Ecto neural progenitor cell (in vitro differentiated cells): ENCODE measurements around the gene ALOXE3.
"Not testable (repeated sequence)": the region's sequence is repeated elsewhere in the genome, so short reads cannot be mapped to it uniquely, and the experiment has no call there.

ENCODE experiments used
- DNase-seq: peaks from one replicate; pipeline ENCODE4 v3.0.0-alpha.2; 2018; ENCODE audit warnings: low spot score

ALOXE3 gene

DNA sequence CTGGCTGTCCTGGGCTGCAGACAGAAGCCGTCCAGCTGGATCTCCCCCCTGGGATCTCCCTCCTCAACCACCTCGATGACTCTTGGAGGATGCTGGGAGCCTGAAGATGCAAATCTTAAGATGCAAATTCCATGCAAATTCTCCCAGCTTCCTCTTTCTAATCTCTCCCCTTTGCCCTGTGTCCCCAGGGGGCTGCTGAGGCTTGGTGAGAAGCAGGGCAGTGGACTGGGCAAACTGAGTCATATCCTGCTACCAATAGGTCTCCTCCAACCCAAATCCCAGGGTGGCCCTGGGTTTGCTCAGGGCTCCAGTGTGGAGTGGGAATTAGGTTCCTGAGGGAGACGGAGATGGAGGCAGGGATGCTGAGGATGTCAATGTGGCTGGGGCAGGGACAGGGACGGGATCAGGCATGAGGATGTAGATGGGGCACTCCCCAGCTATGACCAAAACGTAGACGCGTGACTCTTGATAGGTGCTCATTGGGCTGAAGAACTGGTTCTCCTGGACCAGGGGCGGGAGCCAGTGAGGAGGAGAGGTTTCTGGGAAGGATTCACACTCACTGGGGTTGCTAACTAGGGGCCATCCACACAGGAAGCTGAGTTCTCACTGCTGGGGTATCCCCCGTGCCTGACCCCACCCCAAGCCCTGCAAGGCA is 27.2 kb downstream of the ALOXE3 start:
- no peak for DNase-seq

DNA sequence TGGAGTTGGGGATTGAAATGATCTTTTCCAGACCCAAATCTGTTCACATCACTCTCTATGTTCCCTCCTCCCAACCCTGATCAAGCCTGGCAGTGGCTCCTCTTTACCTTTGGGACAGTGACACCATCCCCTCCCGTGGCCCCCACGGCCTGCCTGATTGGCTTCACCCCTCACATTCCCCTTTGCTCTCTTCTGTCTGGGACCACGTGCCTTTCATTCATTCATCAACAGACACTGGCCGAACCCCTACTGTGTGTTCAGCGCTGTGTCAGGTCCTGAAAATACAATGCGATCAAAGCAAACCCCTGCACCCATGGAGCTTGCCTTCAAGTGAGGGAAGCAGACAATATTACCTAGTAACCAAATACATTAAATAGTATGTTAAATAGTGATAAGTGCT is 28.6 kb downstream of the ALOXE3 start:
- DNase-seq, result peak; percentile 50

DNA sequence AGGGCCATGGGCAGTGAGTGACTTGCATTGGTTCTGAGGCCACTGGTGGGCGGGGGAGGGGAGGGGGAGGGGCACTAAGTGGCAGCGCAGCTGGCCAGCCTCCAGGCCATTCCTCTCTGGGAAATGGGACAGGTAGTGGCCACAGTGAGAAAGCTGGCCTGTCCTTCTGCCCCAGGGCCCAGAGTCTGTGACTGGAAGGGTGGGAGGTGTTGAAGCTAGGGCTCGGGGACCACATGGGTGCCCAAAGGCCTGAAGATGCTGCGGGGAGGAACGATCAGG is 30.4 kb downstream of the ALOXE3 start:
- DNase-seq, result no peak

DNA sequence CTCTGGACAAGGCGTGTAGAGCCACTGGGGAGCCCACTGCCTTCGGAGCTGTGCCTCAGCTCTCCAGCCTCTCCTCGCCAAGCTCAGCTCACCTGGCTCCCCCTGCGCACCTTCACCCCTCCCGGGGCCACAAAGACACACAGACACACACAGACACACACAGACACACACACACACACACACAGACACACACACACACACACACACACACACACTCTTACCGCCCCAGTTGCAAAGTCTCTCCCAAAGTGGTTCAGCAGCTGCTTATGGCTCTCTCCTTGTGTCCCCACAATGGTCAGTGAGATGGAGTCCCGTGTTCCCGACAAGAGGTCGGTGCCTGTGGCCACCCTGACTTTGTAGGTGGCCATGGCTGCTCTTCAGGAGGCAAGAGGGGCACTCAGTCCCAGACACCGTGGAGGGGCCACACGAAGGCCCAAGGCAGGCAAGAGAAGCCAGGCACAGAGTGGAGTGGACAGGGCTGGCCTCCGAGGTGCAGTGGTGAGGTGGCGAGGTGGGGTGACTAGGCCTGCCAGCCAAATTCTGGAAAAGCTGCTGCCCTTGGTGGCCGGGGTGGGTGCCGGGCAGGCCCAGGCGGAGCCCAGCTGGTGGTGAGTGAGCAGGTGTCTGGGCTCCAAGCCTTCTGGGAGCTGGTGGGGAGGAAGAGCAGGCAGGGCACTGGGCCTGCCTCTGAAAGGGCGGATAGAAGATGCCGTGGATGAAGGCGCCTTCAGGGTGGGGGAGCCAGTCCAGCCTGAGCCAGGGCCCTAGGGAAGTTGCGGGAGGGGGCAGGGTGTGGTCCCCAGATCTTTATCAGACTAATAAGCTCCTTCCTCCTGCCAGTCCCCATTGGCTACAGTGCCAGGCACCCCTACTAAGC is 31.0 kb downstream of the ALOXE3 start, which contains the start of gene ALOX12B:
Gene ALOX12B (minus strand): TSS at position 642 of the 877 bp plus-strand sequence. CDS start 274 bp downstream, at position 368.
- DNase-seq, result peak; percentile 45

DNA sequence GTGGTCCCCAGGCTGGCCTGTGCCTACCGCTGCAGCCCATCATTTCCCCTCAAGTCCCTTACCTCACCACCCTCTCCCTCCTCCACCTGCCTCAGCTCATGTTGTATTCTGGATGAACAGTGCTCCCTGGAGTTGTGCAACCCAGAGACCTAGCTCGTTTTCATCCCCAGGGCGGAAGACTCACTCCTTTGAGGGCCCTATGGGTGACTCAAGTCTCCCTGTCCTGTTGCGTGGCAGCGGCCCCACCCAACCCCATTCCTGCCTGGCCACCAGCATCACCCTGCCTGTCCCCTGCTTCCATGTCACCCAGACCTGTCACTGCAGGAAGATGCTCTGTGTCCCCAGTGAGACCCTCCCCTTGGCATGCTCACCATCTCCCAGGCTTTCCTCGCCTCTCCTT is 34.1 kb downstream of the ALOXE3 start:
- DNase-seq, result no peak

DNA sequence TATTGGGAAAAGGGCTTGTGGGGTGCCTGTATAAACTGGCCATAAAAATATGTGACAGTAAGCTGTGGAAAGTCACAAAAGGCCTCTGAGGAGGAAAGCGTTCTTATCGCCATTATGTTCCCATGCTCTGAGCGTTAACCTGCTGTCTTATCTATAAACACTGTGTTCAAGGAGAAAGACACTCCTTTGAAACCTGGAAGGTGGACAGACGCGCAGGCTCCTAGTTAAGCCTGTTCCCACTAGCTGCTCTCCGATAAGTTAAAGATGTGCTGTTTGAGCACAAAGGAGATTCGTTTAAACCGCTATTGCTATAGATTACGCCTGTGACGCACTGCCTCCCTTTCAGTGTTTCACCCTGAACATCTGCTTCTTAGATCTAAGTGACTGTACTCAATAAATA is 36.0 kb downstream of the ALOXE3 start:
- DNase-seq, result no peak

DNA sequence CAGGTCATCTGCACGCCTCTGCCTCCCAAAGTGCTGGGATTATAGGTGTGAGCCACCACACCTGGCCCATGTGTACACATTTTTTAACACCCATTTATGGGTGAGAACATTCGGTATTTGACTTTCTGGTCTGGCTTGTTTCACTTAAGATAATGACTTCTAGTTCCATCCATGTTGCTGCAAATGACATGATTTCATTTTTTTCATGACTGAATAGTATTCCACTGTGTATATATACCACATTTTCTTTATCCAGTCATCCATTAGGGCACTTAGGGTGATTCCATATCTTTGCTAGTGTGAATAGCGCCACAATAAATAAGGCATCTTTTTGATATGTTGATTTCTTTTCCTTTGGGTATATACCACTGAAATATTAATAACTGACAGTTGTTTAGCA is 36.4 kb downstream of the ALOXE3 start:
- DNase-seq, result no peak

DNA sequence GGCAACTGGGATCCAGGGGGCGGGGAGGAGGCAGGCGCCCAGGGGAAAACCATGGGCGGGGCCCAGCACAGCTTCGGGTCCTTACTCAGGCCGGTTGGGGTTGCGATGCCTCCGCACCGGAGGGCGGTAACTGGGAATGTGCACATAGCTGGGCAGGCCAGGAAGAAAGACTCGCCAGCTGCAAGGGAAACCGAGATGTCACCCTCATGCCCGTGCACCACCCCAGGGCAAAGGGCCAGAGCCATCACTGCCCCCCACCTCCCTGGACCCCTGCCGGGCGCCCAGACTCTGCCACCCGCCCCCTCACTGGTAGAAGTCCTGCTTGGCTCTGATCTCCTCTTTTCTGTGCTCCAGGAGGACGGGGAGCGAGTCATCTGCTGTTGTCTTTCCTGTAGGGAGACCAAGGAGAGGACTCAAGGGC is 37.5 kb downstream of the ALOXE3 start:
- DNase-seq, result no peak

DNA sequence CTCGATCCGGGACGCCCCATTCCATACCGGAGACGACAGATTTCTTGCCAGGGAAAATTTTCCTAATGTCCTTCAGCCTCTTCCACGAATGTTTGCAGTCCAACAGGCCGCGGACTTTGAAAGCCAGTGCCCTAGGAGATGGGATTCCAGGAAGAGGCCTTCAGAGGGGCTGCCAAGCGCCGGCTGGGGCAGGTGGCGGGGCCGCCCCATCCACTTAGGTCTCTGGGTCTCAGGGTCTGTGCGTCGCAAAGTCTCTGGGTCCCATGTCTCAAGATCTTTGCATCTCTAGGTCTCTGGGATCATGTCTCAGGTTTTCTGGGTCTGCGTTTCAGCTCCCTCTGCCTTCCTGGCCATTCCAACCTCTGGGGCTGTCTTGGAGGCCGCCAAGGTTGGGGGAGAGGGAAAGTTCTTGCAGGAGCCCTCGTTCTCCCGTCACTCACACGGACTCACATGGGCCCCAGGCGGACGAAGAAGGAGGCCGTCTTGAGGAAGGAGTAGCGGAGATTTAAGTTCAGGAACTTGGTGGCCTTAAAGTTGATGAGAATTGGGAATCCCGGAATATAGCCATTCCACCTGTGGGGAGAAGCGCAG is 38.0 kb downstream of the ALOXE3 start:
- DNase-seq, result no peak

DNA sequence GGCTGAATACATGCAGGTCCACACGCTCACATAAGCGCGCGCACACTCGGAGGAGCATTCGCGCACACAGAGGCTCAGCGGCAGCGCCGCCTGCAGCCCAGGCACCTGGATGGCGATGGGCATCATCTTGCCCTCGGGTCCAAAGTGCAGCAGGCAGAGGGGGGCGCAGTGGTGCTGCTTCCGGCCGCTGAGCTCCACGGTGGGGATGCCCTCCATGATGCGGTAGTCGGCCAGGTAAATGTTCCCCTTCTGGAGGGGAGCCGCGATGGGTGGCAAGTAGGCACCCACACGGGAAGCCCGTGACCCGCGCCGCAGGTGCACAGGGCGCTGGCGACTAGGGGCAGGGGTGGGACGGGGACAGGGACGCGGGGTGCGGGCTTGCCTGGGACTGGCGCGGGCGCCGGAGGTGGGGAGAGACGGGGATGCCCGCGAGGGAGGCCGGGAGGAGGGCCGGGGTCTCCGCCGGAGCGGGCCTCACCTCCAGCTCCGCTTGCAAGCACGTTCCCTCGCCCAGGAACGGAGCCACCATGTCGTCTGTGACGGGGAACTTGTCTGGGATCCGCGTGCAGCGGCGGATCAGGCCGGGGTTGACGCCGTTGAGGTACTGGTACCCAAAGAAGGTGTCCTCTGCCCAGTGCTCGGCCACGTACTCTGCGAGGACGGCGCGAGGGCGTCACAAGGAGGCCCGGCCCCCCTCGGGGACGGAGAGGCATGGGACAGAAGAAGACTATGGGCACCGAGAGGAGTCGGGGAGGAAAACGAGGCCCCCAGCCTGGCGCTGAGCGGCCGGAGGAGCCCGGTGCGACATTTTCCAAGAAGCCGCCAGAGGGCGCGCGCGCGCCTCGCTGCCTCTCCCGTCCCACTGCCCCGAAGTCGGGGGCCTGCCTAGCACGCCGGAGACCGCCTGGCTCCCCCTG is 38.8 kb downstream of the ALOXE3 start:
- peak; percentile 94 for DNase-seq

DNA sequence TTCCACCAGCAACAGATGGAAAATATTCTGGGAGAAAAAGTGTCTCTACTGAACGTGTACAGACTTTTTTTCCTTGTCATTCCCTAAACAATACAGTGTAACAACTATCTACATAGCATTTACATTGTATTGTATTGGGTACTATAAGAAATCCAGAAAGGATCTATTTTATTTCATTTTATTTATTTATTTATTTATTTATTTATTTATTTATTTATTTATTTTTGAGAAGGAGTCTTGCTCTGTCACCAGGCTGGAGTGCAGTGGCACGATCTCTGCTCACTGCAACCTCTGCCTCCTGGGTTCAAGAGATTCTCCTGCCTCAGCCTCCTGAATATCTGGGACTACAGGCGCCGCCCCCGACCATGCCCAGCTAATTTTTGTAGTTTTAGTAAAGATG is 40.4 kb downstream of the ALOXE3 start:
- DNase-seq, result not testable (repeated sequence)

DNA sequence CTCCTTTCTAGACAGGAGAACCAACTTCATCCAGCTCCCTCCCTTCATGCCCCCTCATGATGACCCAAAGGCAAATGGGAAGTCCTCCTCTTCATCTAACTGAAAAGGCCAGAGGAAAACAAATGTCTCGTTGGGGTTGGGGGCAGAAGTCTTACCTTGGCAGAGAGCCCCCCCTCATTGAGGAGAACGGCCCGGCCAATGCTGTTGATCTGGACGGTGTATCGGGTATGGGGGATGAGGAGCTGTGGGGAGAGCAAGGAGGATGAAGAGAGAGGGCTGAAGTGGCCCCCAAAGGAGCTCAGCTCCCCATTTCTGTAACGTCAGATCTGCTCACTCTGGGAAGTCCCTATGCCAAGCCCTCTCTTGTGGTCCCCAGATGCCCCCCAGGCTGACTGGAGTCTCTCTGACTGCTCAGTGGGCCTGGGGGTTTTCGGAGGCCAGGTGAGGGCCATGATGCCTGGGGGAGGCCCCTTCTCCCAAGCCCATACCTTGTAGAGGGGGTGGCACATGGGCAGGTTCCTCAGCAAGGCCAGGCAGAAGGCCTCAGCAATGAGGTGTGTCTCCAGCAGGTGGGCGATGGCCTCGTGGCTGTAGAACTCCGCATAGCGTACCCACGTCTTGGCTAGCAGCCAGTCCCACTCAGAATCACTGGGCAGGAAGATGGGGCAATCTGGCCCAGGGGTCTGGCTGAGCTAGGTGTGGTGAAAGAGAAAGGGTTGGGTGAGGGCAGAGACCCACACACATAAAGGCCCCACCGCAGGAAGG is 41.6 kb downstream of the ALOXE3 start:
- DNase-seq, result no peak

DNA sequence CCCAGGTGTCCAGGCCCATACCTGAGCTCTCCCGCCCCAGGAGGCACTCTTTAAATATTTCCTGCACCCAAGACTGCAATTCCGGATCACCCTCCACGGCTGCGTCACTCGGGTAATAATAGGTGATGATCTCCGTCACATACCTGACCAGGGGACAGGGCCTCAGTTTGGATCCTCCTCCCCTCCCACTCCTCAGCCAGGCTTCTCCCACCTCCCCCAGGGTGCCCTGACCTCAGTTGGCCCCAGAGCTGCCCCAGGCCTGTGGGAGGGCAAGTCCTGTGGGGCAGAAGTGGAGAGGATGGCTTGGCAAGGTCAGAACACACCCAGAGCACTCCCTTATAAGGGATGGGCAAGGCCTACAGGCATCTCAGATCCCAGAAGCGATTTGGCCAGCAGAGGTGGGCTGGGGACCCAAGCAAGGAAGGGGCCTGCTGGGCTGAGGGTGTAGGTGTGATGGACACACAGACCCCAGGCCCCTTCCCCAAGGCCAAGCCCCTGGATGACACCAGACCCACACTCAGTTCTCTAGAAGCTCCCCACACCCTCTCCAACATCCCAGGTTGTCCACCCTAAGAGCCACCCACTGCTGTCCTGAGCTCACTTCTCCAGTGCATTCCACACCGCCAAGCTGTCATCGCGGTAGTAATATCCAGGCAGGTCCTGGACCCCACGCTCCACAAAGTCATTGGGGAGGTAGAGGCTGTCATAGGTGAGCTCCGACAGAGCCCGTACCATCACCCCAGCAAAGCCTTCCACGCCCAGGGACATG is 42.6 kb downstream of the ALOXE3 start:
- DNase-seq, result no peak

DNA sequence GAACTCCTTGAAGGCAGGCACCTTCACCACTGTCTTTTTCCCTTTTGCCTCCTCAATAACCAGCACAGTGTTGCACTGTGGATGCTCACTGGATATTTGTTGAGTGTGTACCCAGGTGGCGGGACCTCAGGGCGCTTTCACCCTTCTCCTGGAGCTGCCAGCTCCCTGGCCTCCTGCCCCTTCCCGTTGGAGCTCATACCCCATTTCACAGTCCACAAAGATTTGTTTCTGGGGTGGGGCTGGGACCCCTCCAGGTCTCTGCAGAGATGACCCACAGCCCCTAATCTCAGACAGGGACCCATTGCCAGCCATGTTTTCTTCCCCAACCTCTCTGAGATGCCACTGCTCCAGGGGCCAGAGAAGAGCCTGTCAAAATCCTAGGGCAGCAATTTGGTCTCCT is 43.2 kb downstream of the ALOXE3 start:
- no peak for DNase-seq

DNA sequence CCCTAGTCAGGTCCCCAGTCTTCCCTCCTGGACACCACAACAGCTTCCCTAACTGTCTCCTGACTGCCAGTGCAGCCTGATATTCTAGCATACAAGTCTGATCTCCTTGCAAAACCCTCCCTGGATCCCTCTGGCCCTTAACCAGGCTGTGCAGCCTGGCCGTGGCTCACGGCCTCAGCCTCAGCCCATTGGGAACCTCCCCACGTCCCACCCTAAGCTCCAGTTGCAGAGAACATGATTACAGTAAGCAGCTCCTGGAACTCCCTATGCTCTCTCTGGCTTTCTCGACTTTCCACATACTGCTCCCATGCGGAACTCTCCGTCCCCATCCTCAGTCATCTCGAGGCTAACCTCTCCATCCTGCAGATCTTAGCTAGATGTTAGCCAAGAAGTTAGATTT is 43.8 kb downstream of the ALOXE3 start:
- no peak for DNase-seq

DNA sequence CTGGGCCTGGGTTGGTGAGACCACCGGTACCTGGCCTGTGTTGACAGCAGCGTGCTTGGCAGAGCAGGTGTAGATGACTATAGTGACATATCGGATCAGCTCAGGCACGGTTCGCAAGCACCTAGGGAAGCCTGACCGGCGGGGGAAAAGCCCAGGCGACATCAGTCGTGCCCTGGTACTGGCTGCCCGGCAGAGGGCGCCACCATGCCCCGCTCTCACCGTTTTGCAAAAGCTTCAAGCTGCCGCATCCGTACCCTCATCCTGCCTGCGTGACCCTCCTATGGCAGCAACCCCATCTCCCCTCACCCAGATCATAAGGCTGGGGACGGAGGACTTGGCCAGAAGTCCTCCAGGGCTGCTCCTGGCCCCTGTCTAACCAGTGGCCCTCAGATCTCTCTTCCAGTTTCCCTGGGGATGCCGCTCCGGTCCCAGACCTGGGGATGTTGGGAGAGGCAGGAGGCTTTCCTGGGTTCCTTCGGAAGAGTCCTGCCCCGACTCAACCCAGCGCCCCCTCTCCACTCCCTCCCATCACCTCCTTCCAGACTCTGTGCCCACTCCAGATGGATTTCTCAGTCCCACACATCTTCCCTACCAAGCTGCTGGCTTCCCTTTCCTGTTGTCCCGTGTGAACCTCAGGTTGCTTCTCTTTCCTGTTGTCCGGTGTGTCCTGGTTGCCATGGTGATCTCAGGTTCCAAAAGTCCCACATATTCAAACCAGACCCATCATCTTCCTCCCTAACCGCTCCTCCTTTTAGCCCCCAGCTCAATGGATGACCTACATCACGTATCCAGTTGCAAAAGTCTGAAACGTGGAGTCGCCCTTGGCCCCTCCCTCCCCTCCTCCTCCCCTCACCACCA is 44.5 kb downstream of the ALOXE3 start:
- DNase-seq, result peak; percentile 92

DNA sequence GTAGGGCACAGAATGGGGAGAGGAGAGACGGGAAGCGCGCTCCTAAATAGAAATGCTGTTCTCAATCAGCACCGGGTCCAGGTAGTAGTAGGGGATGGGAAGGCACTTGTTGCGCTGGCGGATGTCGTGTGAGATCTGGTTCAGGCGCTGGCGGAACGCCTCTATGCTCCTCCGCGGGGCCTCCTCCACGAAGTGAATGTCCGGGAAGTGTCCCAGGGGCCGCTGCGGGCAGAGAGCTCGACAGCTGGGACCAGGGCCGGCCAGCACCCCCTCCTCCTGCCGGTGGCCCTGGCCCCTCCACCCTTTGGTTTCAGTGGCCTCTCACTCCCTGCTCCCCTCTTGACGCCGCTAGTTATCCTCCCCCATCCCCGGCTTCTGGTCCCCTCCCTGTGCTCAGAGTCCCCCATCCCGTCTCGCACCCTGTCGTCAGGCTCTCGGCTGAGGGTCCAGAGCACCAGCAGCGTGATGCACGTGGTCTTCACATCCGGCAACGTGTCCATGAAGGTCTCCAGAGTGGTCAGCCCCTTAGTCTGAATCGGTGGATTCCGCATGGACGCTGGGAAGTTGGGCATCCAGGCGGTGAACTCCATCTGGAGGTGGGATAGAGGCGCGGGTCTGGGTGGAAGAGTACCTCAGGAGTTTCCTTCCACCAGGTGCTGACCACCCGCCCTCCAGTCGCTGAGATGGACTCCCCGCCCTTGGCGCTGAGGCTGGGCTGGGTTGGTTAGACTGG is 45.4 kb downstream of the ALOXE3 start:
- no peak for DNase-seq

DNA sequence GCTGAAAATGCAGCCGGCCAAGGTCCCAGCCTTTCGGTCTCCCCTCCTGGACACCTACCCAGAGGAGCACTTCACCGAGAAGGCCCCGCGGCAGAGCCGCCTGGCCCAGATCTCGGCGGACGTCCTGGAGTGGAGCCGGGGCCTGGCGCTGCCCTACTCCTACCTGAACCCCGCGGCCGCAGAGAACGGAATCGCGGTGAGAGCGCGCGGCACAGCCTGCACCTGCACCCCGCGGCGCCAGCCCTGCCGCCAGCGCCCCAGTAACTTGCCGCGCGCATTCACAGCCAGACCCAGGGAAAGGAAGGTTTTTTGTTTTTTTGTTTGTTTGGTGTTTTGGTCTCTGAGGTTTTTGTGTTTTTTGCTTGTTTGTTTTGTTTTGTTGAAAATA is 46.0 kb downstream of the ALOXE3 start:
- DNase-seq, result no peak

DNA sequence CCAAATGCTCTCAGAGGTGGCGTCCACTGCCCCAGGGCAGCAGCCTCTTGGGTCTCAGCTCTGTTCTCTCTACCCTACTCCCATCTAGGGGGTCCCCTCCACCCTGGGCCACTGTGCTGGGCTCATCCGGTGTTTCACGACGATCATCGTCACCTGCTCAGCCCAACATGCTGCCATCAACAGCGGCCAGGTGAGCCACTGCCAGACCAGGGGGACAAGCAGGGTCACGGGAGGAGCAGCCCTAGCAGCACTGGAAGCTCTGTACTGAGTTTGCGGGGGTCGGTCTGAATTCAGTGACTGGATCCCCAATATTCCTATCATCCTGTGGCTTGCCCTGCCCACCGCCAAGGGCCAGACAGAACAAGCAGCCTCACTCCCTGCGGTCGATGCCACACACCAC is 46.8 kb downstream of the ALOXE3 start:
- DNase-seq, result no peak
